NCI-H2196 treated with DMSO at 0.1 percent for 48 hours (cell line): ENCODE data around the gene ACTL8.

Source experiments
- DNase-seq: peaks from one replicate; lab custom pipeline; 2025; ENCODE audit not compliant: unreplicated experiment; lab: John Stamatoyannopoulos, UW

The ACTL8 gene

GRCh38 chr1:17799642-17800041 lies 44.5 kb downstream of the ACTL8 start:
- no peak for DNase-seq

DNA sequence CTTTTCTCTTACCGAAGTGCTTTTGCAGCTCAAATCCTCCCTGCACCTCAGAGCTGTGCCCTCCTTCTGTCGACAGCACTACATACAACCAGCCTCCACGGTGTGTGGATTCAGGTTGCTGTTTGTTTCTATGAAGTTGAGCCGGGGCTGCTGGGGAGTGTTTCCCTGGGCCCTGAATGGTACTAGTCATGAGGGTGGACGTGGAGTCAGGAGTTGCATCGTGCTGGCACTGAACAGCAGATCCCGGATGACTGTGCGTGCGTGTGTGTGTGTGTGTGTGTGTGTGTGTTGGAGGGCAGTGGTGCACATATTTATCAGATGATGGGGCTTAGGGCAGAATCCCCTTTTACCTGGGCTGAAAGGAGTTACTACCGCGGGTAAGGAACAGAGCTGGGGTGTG lies 47.0 kb downstream of the ACTL8 start:
- no peak for DNase-seq

GRCh38 chr1:17802945-17803344 lies 47.8 kb downstream of the ACTL8 start:
- DNase-seq: no peak

GRCh38 chr1:17805869-17806684 lies 50.9 kb downstream of the ACTL8 start:
- DNase-seq: no peak

- DNase-seq: no peak
Observed at GRCh38 chr1:17808816-17809215, 53.7 kb downstream of the ACTL8 start.

DNA sequence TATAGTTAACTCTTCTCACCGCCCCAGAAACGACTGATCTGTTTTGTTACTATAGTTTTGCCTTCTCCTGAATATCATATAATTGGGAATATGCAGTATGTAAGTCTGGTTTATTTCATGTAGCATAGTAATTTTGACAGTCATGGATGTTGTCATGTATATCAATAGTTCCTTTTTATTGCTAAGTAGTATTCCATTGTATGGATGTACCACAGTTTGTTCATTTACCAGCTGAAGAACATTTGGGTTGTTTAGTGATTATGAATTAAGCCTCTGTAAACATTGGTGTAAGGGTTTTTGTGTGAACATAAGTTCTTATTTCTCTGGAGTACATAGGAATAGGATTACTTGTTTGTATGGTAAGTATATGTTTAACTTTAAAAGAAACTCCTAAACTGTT lies 55.5 kb downstream of the ACTL8 start:
- no peak for DNase-seq

GRCh38 chr1:17816511-17816910 lies 61.4 kb downstream of the ACTL8 start:
- no peak for DNase-seq

GRCh38 chr1:17819129-17819802 lies 64.1 kb downstream of the ACTL8 start:
- DNase-seq: no peak

GRCh38 chr1:17820198-17820597 lies 65.1 kb downstream of the ACTL8 start:
- DNase-seq: no peak

DNA sequence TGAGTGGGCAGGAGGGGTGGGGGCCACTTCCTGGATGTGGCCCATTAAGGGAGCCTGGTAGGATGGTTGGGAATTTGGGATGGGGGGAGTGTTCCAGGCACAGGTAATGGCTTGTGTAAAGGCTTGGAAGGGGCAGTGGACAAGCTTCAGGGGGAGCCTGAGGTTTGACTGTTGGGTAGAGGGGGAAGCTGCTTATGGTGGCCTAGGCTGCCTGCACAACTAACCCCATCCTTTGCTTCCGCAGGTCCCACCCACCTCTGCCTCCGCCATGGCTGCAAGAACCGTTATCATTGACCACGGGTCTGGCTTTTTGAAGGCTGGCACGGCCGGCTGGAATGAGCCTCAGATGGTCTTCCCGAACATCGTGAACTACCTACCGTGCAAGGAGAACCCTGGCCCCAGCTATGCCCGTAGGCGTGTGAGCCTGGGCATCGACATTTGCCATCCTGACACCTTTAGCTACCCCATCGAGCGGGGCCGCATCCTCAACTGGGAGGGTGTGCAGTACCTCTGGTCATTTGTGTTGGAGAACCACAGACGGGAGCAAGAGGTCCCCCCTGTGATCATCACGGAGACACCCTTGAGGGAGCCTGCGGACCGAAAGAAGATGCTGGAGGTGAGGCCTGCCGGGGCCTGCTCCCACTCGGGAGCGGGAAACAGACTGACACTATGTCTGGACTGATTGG lies 67.8 kb downstream of the ACTL8 start:
- DNase-seq: no peak

DNA sequence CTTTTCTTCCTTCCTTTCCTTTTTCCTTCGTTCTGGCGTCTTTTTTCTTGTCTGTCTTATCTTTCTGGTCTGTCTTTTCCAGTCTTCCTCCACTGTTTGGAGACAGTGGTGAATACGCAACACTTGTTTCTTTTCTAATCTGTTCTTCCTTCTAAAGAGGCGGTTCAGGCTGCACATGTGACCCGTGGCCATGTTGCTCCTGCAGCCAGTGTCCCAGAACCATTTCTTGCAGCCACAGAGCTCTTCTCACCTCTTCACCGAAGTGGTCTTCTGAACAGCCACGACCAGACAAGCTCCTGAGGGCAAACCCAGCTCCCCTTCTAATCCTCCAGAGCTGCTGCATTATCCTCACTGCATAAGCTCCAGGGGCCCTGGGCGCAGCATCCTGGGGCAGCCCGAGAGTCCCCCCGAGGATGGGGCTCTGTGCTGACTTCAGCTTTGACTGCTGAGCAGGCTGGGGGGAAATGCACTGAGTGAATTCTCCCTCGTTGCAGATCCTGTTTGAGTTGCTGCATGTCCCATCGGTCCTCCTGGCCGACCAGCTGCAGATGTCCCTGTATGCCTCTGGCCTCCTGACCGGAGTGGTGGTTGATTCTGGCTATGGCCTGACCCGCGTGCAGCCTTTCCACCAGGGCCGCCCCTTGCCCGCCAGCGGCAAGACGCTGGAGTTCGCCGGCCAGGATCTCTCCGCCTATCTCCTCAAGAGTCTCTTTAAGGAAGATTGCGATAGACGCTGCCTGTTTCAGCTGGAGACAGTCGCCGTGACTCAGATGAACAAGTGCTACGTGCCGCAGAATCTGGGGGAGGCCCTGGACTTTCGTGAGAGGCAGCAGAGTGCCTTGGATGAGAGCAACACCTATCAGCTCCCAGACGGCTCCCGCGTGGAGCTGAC lies 70.4 kb downstream of the ACTL8 start:
- DNase-seq: no peak

- DNase-seq: no peak
Observed at GRCh38 chr1:17826165-17826488, 71.0 kb downstream of the ACTL8 start.

GRCh38 chr1:17828991-17829390 lies 73.9 kb downstream of the ACTL8 start:
- DNase-seq: no peak

DNA sequence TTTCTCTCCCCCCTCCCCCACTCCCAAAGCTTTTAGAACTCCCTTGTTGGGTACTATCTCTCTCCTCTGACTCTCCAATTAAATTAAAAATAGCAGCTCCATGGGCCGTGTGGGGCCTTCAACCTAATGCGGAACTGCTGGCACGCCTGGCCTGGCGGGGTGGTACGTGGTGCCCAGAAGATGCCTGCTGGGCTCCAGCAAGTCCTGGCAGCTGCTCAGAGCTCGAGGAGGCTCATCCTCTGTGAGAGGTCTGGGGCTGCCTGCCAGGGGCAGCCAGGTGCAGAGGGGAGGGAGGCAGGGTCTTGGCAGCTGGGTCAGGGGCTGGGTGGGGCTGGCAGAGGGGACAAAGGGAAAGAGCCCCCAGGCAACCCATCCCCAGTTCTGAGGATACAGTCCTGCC lies 74.4 kb downstream of the ACTL8 start:
- DNase-seq: peak; percentile 68

DNA sequence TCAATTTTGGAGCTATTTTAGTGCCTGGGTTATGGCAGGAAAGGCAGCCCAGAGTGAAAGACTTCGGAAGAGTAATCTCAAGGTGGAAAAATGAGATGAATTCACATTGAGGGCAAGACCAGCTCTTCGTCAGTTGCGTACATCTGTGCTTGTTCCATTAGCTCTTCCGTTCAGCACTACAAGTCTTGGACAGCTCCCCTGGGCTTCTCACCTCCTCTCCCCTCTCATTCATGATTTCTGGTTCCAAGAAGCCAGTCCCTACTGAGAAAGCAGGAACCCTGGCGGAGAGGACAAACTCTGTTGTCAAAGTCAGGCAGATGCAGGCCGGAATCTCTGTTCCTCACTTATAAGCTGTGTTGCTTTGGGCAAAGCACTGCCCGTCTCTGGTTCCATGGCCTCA lies 76.5 kb downstream of the ACTL8 start:
- DNase-seq: no peak

DNA sequence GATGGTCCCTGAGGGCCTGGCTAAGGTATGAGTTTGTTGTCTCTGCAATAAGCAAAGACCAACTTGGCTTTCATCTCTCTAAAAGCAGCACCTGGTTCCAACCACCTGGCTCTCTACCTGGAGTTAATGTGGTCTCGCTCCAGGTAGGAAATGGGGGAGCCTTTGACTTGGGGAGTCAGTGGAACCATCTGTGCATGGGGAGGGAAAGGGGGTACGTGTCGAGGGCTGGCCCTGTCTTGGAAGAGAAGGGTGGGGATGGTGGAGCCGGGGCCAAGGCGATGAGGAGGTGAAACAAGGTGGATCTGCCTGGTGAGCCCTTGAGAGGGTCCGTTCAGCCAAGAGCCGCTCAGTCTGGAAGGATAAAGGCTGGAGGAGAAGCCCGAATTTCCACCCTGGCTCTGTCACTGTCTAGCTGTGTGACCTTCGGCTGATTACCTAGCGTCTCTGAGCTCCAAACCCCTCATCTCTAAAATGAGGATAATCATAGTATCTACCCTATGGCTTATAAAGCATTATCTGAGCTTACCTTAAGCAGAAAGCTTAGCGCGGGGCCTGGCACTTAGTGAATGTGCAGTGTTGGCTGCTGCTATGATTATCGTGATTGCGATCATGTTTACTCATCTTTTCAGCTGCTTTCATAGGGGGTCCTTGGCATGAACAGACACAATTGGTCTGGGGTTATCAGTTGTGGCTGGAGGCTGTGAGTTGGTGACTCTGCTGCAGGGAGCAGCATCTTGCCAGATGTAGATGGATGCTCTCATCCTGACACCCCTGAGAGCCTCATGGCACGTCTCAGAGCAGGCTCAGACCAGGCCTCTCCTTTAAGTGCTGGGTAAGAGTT lies 78.7 kb downstream of the ACTL8 start:
- no peak for DNase-seq

- DNase-seq: no peak
Observed at GRCh38 chr1:17834561-17835100, 79.5 kb downstream of the ACTL8 start.

DNA sequence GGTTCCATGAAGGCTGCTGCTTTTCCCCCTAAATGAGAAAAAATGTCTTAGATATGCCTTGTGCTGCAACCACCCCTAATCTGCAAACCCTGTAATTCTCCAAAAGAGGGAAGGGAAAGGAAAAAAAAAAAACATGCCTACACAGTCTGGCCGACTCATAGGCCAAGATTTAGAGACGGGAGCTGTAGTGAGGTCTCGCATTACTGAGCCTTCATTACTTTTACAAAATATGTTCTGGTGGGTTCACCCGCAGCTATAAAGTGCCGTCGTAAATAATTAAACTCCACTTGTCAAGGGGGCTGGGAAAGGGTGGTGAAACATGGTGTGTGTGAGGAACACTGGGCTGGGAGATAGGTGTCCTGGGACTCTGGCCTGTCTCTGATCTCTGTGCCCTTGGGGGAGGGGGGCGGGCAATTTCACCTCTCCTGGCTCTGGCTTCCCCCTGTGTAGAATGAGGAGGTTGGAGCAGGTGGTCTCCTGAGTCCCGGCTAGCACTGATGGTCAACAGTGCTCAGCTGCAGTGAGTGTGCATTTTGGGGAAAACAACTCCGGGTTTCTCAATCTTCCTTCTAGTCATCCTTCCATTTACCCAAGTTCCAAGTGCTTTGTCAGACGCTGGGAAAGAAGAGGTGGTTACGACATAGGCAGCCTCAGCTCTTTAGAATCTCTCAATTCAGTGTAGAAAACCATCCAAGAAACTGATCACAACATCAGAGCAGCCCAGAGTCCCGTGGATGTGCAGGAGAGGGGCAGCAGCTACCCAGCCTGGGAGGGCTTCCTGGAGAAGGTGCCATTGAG lies 82.3 kb downstream of the ACTL8 start:
- DNase-seq: no peak

GRCh38 chr1:17839641-17840196 lies 84.6 kb downstream of the ACTL8 start:
- DNase-seq: no peak
